Natural killer cell (primary cell): Measurements from ENCODE around the gene CSGALNACT2. TPM values are rescaled to one million over a fixed set of nuclear protein-coding genes. Genes with fewer than 3 reads are reported as not detected.
A peak's percentile ranks its signal among the peaks of the same experiment; 100 is the strongest.

ENCODE experiments used
- ATAC-seq, 3 donors: fragments of 150-1000 bp in 2 of 3; fragments of 200-7000 bp in 1 of 3; cut with Tn5 transposase; 1 replicate in 1 of 3; 2 replicates in 2 of 3; pipeline ENCODE4 v1.10.0; 2021; ENCODE audit warnings: mild to moderate bottlenecking in 2 of 3, moderate library complexity in 2 of 3
- DNase-seq, 2 donors: peaks; one replicate each; pipeline versions ENCODE4 v3.0.0 to v3.0.0-alpha.2; 2013 to 2021; ENCODE audit warnings: mixed read lengths in 1 of 2
- H3K27ac ChIP-seq: one replicate; pipeline ENCODE4 v1.5.1; 2013; ENCODE audit warnings: mild to moderate bottlenecking, low read length
- H3K27me3 ChIP-seq: one replicate; pipeline ENCODE4 v1.6.1; 2013; ENCODE audit warnings: low read length; ENCODE audit not compliant: control insufficient read depth, insufficient read depth
- H3K36me3 ChIP-seq: one replicate; pipeline ENCODE4 v1.6.1; 2013; ENCODE audit warnings: low read length; ENCODE audit not compliant: control insufficient read depth, insufficient read depth
- H3K4me1 ChIP-seq: one replicate; pipeline ENCODE4 v1.6.1; 2013; ENCODE audit warnings: low read length; ENCODE audit not compliant: control insufficient read depth, insufficient read depth
- H3K4me3 ChIP-seq: one replicate; pipeline ENCODE4 v1.5.1; 2013; ENCODE audit warnings: low read length
- H3K9me3 ChIP-seq: one replicate; pipeline ENCODE4 v1.6.1; 2013; ENCODE audit warnings: low read length; ENCODE audit not compliant: control insufficient read depth, insufficient read depth
- H3K27ac Mint-ChIP-seq, 2 donors: one replicate each; pipeline ENCODE4 v1.8.0; 2022; ENCODE audit warnings: mild to moderate bottlenecking in 2 of 2, mixed read lengths in 2 of 2, moderate library complexity in 1 of 2
- H3K27me3 Mint-ChIP-seq, 2 donors: one replicate each; pipeline ENCODE4 v1.8.0; 2022; ENCODE audit warnings: low read depth in 2 of 2, mixed read lengths in 2 of 2
- H3K36me3 Mint-ChIP-seq: one replicate; pipeline ENCODE4 v1.8.0; 2022; ENCODE audit warnings: mixed read lengths
- H3K4me1 Mint-ChIP-seq, 2 donors: one replicate each; pipeline ENCODE4 v1.8.0; 2022; ENCODE audit warnings: mixed read lengths in 2 of 2
- H3K4me3 Mint-ChIP-seq: one replicate; pipeline ENCODE4 v1.8.0; 2022; ENCODE audit warnings: mild to moderate bottlenecking, moderate library complexity, mixed read lengths
- H3K9me3 Mint-ChIP-seq, 2 donors: one replicate each; pipeline ENCODE4 v1.8.0; 2022; ENCODE audit warnings: mixed read lengths in 2 of 2
- CTCF ChIP-seq: fragments of 200-600 bp; IDR thresholded peaks from one replicate; pipeline ENCODE4 v1.8.0; 2022; ENCODE audit warnings: antibody characterized with exemption
- WGBS: methylation state at CpG from one replicate; pipeline ENCODE4 v1.1.7; 2013; ENCODE audit warnings: missing lambda C conversion rate; ENCODE audit not compliant: insufficient coverage; 5-methylcytosine and 5-hydroxymethylcytosine counted together
- intact Hi-C: fragments of 100-400 bp; cut with micrococcal nuclease; formaldehyde crosslinking; loops from one replicate; pipeline ENCODE4 v1.14.2; 2022
- total RNA-seq, 4 donors: library from RNA; stranded (reverse); fragments of 120-200 nt in 1 of 4; gene quantifications; one replicate each; pipeline versions ENCODE4 v1.2.3 to v1.2.4, GENCODE V29; 2013 to 2022

CSGALNACT2 gene
- 10 to 100 TPM; 49.9 to 57.4 (median 52.8) TPM for total RNA-seq
- total RNA-seq (2013), result 37.7 TPM

- peak within 1 kb of the TSS; percentile 69 for H3K4me3 ChIP-seq
- Mint-ChIP-seq H3K9me3 (no peaks in the 10 kb centered on the region), H3K36me3 (no peaks in the 10 kb centered on the region), H3K27ac (peak within 1 kb of the TSS; percentile 93 to 96), H3K4me3 (peak within 1 kb of the TSS; percentile 98), H3K4me1 (peaks cover 77 to 78% of the 10 kb centered on the region in 2 donors), H3K27me3 (no peaks in the 10 kb centered on the region)
- H3K9me3 ChIP-seq, result no peaks in the 10 kb centered on the region
- no peaks in the 10 kb centered on the region for H3K36me3 ChIP-seq
- peak within 1 kb of the TSS; percentile 90 for H3K27ac ChIP-seq
- peaks cover 34% of the 10 kb centered on the region for H3K4me1 ChIP-seq
- TF ChIP-seq CTCF, result no peak
- ATAC-seq (peak; percentile 74 to 90 (median 83)), DNase-seq (peak; percentile 91 to 94)
- H3K27me3 ChIP-seq, result no peaks in the 10 kb centered on the region
- intact Hi-C loops, result loop anchor here (1.0 to 5.0 kb wide), 5 partner anchors 18 to 434 kb away; partner anchors contain the start of genes HNRNPF and ZNF239
- under 1% methylated on average over 88 of the region's 93 CpGs for WGBS
Measured at GRCh38 chr10:43138021-43138756, at the start of gene CSGALNACT2. Gene CSGALNACT2, plus strand, starts transcription at chr10:43138445. Its CDS starts 16,705 bp downstream, at chr10:43155150.

GRCh38 chr10:43089519-43089918 is 48.7 kb upstream of the CSGALNACT2 start:
- Histone ChIP-seq H3K27ac (no peak overlapping the region), H3K4me3 (no peak overlapping the region), H3K9me3 (no peaks in the 10 kb centered on the region), H3K27me3 (no peaks in the 10 kb centered on the region), H3K4me1 (no peaks in the 10 kb centered on the region), H3K36me3 (no peaks in the 10 kb centered on the region)
- H3K27ac Mint-ChIP-seq, result no peak overlapping the region
- H3K36me3 Mint-ChIP-seq, result no peaks in the 10 kb centered on the region
- no peak for ATAC-seq
- TF ChIP-seq CTCF, result no peak
- peaks cover 3 to 4% of the 10 kb centered on the region in 2 donors for H3K9me3 Mint-ChIP-seq
- intact Hi-C loops, result no loop called here
- H3K4me1 Mint-ChIP-seq, result peaks cover 0 to 9% of the 10 kb centered on the region in 2 donors
- no peak overlapping the region for H3K4me3 Mint-ChIP-seq
- no peak for DNase-seq
- WGBS, result 92% methylated on average over 10 of the region's 10 CpGs
- H3K27me3 Mint-ChIP-seq, result peaks cover 0 to 17% of the 10 kb centered on the region in 2 donors

GRCh38 chr10:43090188-43090587 is 48.1 kb upstream of the CSGALNACT2 start:
- peaks cover 0 to 9% of the 10 kb centered on the region in 2 donors for H3K4me1 Mint-ChIP-seq
- intact Hi-C loops, result no loop called here

More at GRCh38 chr10:43090188-43090587, 48.1 kb upstream of the CSGALNACT2 start:
- WGBS, result 85% methylated on average over 7 of the region's 8 CpGs
- Mint-ChIP-seq H3K9me3 (peaks cover 3 to 4% of the 10 kb centered on the region in 2 donors), H3K4me3 (no peak overlapping the region), H3K27me3 (peaks cover 0 to 15% of the 10 kb centered on the region in 2 donors), H3K27ac (no peak overlapping the region), H3K36me3 (no peaks in the 10 kb centered on the region)
- Histone ChIP-seq H3K27ac (no peak overlapping the region), H3K4me3 (no peak overlapping the region), H3K4me1 (no peaks in the 10 kb centered on the region), H3K36me3 (no peaks in the 10 kb centered on the region), H3K27me3 (no peaks in the 10 kb centered on the region), H3K9me3 (no peaks in the 10 kb centered on the region)
- no peak for TF ChIP-seq CTCF
- ATAC-seq (no peak), DNase-seq (no peak)
